GM23338 (cell line): ENCODE measurements around the gene UBA1. TPM values are rescaled to one million over a fixed set of nuclear protein-coding genes. Genes with fewer than 3 reads are reported as not detected.

Experiments used
- ATAC-seq: fragments of 200-7000 bp; cut with Tn5 transposase; 3 replicates; pipeline ENCODE4 v1.9.1; 2020
- DNase-seq: peaks from one replicate; pipeline ENCODE4 v3.0.0-alpha.2; 2015; ENCODE audit warnings: low spot score
- H2AFZ ChIP-seq: fragments of 200-600 bp; sonication (generic); 2 replicates; pipeline ENCODE4 v1.8.0; 2016; ENCODE audit warnings: antibody characterized with exemption, mild to moderate bottlenecking, moderate library complexity
- H3F3A ChIP-seq: fragments of 200-600 bp; sonication (generic); replicated peaks from 2 replicates; pipeline ENCODE4 v1.8.0; 2017; ENCODE audit warnings: antibody characterized with exemption, mixed run types, low read depth
- H3K27ac ChIP-seq: fragments of 200-600 bp; sonication (generic); 2 replicates; pipeline ENCODE4 v1.6.1; 2016; ENCODE audit warnings: low read depth
- H3K27me3 ChIP-seq: fragments of 200-600 bp; sonication (generic); 2 replicates; pipeline ENCODE4 v1.8.0; 2016; ENCODE audit warnings: mild to moderate bottlenecking, mixed run types, moderate library complexity; ENCODE audit not compliant: insufficient read depth
- H3K36me3 ChIP-seq: fragments of 200-600 bp; sonication (generic); 2 replicates; pipeline ENCODE4 v1.8.0; 2016; ENCODE audit warnings: mild to moderate bottlenecking; ENCODE audit not compliant: insufficient read depth
- H3K4me1 ChIP-seq: fragments of 200-600 bp; sonication (generic); 2 replicates; pipeline ENCODE4 v1.8.0; 2016; ENCODE audit warnings: mild to moderate bottlenecking, moderate library complexity; ENCODE audit not compliant: insufficient read depth
- H3K4me2 ChIP-seq: fragments of 200-600 bp; sonication (generic); 2 replicates; pipeline ENCODE4 v1.7.1; 2017; ENCODE audit warnings: mixed run types
- H3K4me3 ChIP-seq: fragments of 200-600 bp; sonication (generic); 2 replicates; pipeline ENCODE4 v1.6.1; 2016; ENCODE audit warnings: mixed run types
- H3K79me2 ChIP-seq: fragments of 200-600 bp; sonication (generic); replicated peaks from 2 replicates; pipeline ENCODE4 v1.8.0; 2017; ENCODE audit warnings: mild to moderate bottlenecking; ENCODE audit not compliant: insufficient read depth
- H3K9me2 ChIP-seq: fragments of 200-600 bp; sonication (generic); 2 replicates; pipeline ENCODE4 v1.8.0; 2017; ENCODE audit not compliant: insufficient read depth
- H4K20me1 ChIP-seq: fragments of 200-600 bp; sonication (generic); replicated peaks from 2 replicates; pipeline ENCODE4 v1.8.0; 2017; ENCODE audit warnings: mild to moderate bottlenecking; ENCODE audit not compliant: insufficient read depth
- H3K27ac Mint-ChIP-seq: 2 replicates; pipeline ENCODE4 v1.8.0; 2020; ENCODE audit warnings: inconsistent platforms, mild to moderate bottlenecking, moderate library complexity, mixed read lengths
- H3K27me3 Mint-ChIP-seq: 3 replicates; pipeline ENCODE4 v1.8.0; 2022; ENCODE audit warnings: low read depth, mild to moderate bottlenecking, moderate library complexity, mixed read lengths, inconsistent platforms; ENCODE audit not compliant: insufficient read depth, poor library complexity
- H3K36me3 Mint-ChIP-seq: 3 replicates; pipeline ENCODE4 v1.8.0; 2021; ENCODE audit warnings: low read depth, mild to moderate bottlenecking, inconsistent platforms, moderate library complexity, mixed read lengths
- H3K4me1 Mint-ChIP-seq: 3 replicates; pipeline ENCODE4 v1.8.0; 2020; ENCODE audit warnings: mild to moderate bottlenecking, inconsistent platforms, mixed read lengths
- H3K4me3 Mint-ChIP-seq: 3 replicates; pipeline ENCODE4 v1.8.0; 2021; ENCODE audit warnings: moderate library complexity, mild to moderate bottlenecking, inconsistent platforms, mixed read lengths
- H3K9me3 Mint-ChIP-seq: 3 replicates; pipeline ENCODE4 v1.8.0; 2020; ENCODE audit warnings: moderate library complexity, mild to moderate bottlenecking, inconsistent platforms, mixed read lengths
- CREB1 ChIP-seq: fragments of 250-450 bp; sonication (Bioruptor Pico); IDR thresholded peaks from 2 replicates; pipeline ENCODE4 v1.5.0; 2020; ENCODE audit warnings: low read depth, mild to moderate bottlenecking, moderate library complexity
- EZH2 ChIP-seq: fragments of 200-600 bp; sonication (generic); IDR thresholded peaks from one replicate; pipeline ENCODE4 v1.8.0; 2017; ENCODE audit warnings: antibody characterized with exemption, mild to moderate bottlenecking, low read depth; ENCODE audit not compliant: unreplicated experiment
- EZH2phosphoT487 ChIP-seq: fragments of 200-600 bp; sonication (generic); IDR thresholded peaks from one replicate; pipeline ENCODE4 v1.8.1; 2018; ENCODE audit warnings: antibody characterized with exemption; ENCODE audit not compliant: unreplicated experiment
- JUNB ChIP-seq: IDR thresholded peaks from one replicate; pipeline ENCODE4 v1.6.1; 2016; ENCODE audit warnings: antibody characterized with exemption; ENCODE audit not compliant: unreplicated experiment
- NANOG ChIP-seq: IDR thresholded peaks from 2 replicates; pipeline ENCODE4 v1.6.1; 2016; ENCODE audit warnings: antibody characterized with exemption, borderline replicate concordance
- POLR2AphosphoS5 ChIP-seq: IDR thresholded peaks from 2 replicates; pipeline ENCODE4 v1.6.1; 2016; ENCODE audit warnings: antibody characterized with exemption, low read depth
- STAT1 ChIP-seq: IDR thresholded peaks from one replicate; pipeline ENCODE4 v1.6.1; 2016; ENCODE audit warnings: antibody characterized with exemption; ENCODE audit not compliant: unreplicated experiment
- ZNF114 ChIP-seq: fragments of 250-450 bp; sonication (Bioruptor Pico); IDR thresholded peaks from 2 replicates; pipeline ENCODE4 v1.5.0; 2020; ENCODE audit warnings: mild to moderate bottlenecking, moderate library complexity
- polyA plus RNA-seq: library from polyadenylated mRNA; unstranded; fragments of >200 nt; fragmentation: Nextera tagmentation; extraction: Ambion mirVana; gene quantifications from 2 replicates; pipeline ENCODE4 v1.2.1, GENCODE V29; 2016
- total RNA-seq: library from RNA; depleted of rRNA; stranded (reverse); fragments of >200 nt; shearing (Covaris generic); gene quantifications from 2 replicates; pipeline ENCODE4 v1.2.3, GENCODE V29; 2014
- TF ChIP-seq, protein P1 (sequence below), 2 experiments: fragments of 200-600 bp in 1 of 2; sonication (generic) in 1 of 2; conservative IDR thresholded peaks; 2 replicates each; pipeline versions ENCODE4 v1.5.1 to v1.6.1; 2016 to 2017; ENCODE audit warnings: antibody characterized with exemption in 2 of 2, low read depth in 2 of 2, mild to moderate bottlenecking in 2 of 2, moderate library complexity in 1 of 2
- TF ChIP-seq, protein P2 (sequence below): IDR thresholded peaks from 2 replicates; pipeline ENCODE4 v1.6.1; 2016; ENCODE audit warnings: antibody characterized with exemption
- TF ChIP-seq, protein P3 (sequence below): IDR thresholded peaks from one replicate; pipeline ENCODE4 v1.6.1; 2018; ENCODE audit warnings: antibody characterized with exemption; ENCODE audit not compliant: unreplicated experiment
- TF ChIP-seq, protein P4 (sequence below): fragments of 250-450 bp; sonication (Bioruptor Pico); IDR thresholded peaks from 2 replicates; pipeline ENCODE4 v1.5.0; 2020; ENCODE audit warnings: mild to moderate bottlenecking, moderate library complexity

Gene UBA1
- total and polyA plus RNA-seq, 2 experiments from 2014 or later: 104 to 377 TPM

DNA sequence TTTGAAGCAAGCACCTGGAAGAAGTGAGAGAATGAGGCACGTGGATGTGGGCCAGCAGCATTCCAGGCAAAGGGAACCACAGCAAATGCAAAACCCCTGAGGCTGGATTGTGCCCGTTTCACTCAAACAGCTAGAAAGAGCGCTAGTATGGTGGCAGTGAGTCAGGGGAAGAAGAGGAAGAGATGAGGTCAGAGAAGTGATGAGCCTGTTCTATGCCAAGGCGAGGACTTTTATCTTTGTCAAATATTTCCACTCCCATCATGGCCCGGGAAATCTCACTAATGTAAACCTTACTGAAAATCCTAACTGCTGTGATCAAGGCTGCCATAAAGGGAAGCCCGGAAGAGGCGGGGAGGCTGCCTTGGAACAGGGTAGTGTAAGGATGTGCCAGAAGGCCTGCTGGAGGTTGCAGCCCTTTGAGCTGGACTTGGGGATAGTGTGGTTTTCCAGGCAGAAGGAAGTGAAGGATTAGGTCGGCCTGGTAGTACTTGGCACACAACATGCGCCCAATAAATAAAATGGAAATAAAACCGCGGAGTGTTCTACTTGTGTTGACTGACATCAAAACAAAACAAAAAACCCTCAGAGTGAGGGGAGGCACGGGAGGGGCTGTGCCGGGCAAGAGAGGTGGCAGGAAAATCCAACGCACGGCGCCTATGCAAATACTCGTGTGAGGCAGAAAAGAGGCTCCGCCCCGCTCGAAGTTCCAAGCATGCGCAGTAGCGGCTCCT, 23.7 kb downstream of the UBA1 start:
- Histone ChIP-seq H3K9me2 (no peaks in the 10 kb centered on the region), H3K27me3 (no peaks in the 10 kb centered on the region), H3K4me3 (peak overlapping the region; percentile 37; the same call in 1 of the 2 replicates), H3K79me2 (peaks cover 37% of the 10 kb centered on the region), H3K4me2 (peak overlapping the region; percentile 17; the same call in 1 of the 2 replicates), H3K36me3 (peaks cover 12% of the 10 kb centered on the region; the same call in 1 of the 2 replicates), H4K20me1 (peaks cover under 1% of the 10 kb centered on the region; the same call in 1 of the 2 replicates), H3K27ac (peak overlapping the region; percentile 84), H2AFZ (no peak overlapping the region), H3F3A (peaks cover 7% of the 10 kb centered on the region; the same call in 1 of the 2 replicates), H3K4me1 (no peaks in the 10 kb centered on the region)
- Mint-ChIP-seq H3K4me3 (peak overlapping the region; percentile 92), H3K9me3 (no peaks in the 10 kb centered on the region), H3K27me3 (peaks cover 21% of the 10 kb centered on the region), H3K27ac (peak overlapping the region; percentile 95), H3K36me3 (peaks cover 52% of the 10 kb centered on the region), H3K4me1 (peaks cover 31% of the 10 kb centered on the region)
- TF ChIP-seq EZH2 (no peak), CREB1 (CRISPR knock-in tag) (no peak), ZNF114 (CRISPR knock-in tag) (no peak), STAT1 (no peak), JUNB (no peak), NANOG (no peak), POLR2AphosphoS5 (no peak), EZH2phosphoT487 (no peak)
- TF ChIP-seq, protein P1, sequence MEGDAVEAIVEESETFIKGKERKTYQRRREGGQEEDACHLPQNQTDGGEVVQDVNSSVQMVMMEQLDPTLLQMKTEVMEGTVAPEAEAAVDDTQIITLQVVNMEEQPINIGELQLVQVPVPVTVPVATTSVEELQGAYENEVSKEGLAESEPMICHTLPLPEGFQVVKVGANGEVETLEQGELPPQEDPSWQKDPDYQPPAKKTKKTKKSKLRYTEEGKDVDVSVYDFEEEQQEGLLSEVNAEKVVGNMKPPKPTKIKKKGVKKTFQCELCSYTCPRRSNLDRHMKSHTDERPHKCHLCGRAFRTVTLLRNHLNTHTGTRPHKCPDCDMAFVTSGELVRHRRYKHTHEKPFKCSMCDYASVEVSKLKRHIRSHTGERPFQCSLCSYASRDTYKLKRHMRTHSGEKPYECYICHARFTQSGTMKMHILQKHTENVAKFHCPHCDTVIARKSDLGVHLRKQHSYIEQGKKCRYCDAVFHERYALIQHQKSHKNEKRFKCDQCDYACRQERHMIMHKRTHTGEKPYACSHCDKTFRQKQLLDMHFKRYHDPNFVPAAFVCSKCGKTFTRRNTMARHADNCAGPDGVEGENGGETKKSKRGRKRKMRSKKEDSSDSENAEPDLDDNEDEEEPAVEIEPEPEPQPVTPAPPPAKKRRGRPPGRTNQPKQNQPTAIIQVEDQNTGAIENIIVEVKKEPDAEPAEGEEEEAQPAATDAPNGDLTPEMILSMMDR (conservative IDR thresholded peaks at IDR 0.05; ENCODE audit: low read depth in 2 of 2): no peak
- TF ChIP-seq, protein P2, sequence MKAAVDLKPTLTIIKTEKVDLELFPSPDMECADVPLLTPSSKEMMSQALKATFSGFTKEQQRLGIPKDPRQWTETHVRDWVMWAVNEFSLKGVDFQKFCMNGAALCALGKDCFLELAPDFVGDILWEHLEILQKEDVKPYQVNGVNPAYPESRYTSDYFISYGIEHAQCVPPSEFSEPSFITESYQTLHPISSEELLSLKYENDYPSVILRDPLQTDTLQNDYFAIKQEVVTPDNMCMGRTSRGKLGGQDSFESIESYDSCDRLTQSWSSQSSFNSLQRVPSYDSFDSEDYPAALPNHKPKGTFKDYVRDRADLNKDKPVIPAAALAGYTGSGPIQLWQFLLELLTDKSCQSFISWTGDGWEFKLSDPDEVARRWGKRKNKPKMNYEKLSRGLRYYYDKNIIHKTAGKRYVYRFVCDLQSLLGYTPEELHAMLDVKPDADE: no peak
- TF ChIP-seq, protein P3, sequence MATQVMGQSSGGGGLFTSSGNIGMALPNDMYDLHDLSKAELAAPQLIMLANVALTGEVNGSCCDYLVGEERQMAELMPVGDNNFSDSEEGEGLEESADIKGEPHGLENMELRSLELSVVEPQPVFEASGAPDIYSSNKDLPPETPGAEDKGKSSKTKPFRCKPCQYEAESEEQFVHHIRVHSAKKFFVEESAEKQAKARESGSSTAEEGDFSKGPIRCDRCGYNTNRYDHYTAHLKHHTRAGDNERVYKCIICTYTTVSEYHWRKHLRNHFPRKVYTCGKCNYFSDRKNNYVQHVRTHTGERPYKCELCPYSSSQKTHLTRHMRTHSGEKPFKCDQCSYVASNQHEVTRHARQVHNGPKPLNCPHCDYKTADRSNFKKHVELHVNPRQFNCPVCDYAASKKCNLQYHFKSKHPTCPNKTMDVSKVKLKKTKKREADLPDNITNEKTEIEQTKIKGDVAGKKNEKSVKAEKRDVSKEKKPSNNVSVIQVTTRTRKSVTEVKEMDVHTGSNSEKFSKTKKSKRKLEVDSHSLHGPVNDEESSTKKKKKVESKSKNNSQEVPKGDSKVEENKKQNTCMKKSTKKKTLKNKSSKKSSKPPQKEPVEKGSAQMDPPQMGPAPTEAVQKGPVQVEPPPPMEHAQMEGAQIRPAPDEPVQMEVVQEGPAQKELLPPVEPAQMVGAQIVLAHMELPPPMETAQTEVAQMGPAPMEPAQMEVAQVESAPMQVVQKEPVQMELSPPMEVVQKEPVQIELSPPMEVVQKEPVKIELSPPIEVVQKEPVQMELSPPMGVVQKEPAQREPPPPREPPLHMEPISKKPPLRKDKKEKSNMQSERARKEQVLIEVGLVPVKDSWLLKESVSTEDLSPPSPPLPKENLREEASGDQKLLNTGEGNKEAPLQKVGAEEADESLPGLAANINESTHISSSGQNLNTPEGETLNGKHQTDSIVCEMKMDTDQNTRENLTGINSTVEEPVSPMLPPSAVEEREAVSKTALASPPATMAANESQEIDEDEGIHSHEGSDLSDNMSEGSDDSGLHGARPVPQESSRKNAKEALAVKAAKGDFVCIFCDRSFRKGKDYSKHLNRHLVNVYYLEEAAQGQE: no peak
- TF ChIP-seq, protein P4, sequence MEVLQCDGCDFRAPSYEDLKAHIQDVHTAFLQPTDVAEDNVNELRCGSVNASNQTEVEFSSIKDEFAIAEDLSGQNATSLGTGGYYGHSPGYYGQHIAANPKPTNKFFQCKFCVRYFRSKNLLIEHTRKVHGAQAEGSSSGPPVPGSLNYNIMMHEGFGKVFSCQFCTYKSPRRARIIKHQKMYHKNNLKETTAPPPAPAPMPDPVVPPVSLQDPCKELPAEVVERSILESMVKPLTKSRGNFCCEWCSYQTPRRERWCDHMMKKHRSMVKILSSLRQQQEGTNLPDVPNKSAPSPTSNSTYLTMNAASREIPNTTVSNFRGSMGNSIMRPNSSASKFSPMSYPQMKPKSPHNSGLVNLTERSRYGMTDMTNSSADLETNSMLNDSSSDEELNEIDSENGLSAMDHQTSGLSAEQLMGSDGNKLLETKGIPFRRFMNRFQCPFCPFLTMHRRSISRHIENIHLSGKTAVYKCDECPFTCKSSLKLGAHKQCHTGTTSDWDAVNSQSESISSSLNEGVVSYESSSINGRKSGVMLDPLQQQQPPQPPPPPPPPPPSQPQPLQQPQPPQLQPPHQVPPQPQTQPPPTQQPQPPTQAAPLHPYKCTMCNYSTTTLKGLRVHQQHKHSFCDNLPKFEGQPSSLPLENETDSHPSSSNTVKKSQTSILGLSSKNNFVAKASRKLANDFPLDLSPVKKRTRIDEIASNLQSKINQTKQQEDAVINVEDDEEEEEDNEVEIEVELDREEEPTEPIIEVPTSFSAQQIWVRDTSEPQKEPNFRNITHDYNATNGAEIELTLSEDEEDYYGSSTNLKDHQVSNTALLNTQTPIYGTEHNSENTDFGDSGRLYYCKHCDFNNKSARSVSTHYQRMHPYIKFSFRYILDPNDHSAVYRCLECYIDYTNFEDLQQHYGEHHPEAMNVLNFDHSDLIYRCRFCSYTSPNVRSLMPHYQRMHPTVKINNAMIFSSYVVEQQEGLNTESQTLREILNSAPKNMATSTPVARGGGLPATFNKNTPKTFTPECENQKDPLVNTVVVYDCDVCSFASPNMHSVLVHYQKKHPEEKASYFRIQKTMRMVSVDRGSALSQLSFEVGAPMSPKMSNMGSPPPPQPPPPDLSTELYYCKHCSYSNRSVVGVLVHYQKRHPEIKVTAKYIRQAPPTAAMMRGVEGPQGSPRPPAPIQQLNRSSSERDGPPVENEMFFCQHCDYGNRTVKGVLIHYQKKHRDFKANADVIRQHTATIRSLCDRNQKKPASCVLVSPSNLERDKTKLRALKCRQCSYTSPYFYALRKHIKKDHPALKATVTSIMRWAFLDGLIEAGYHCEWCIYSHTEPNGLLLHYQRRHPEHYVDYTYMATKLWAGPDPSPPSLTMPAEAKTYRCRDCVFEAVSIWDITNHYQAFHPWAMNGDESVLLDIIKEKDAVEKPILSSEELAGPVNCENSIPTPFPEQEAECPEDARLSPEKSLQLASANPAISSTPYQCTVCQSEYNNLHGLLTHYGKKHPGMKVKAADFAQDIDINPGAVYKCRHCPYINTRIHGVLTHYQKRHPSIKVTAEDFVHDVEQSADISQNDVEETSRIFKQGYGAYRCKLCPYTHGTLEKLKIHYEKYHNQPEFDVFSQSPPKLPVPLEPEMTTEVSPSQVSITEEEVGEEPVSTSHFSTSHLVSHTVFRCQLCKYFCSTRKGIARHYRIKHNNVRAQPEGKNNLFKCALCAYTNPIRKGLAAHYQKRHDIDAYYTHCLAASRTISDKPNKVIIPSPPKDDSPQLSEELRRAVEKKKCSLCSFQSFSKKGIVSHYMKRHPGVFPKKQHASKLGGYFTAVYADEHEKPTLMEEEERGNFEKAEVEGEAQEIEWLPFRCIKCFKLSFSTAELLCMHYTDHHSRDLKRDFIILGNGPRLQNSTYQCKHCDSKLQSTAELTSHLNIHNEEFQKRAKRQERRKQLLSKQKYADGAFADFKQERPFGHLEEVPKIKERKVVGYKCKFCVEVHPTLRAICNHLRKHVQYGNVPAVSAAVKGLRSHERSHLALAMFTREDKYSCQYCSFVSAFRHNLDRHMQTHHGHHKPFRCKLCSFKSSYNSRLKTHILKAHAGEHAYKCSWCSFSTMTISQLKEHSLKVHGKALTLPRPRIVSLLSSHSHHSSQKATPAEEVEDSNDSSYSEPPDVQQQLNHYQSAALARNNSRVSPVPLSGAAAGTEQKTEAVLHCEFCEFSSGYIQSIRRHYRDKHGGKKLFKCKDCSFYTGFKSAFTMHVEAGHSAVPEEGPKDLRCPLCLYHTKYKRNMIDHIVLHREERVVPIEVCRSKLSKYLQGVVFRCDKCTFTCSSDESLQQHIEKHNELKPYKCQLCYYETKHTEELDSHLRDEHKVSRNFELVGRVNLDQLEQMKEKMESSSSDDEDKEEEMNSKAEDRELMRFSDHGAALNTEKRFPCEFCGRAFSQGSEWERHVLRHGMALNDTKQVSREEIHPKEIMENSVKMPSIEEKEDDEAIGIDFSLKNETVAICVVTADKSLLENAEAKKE (CRISPR knock-in tag): no peak
- ATAC-seq (peak; percentile 21), DNase-seq (peak; percentile 37)
